NOMO-1 treated with DMSO at 0.1 percent for 48 hours (cell line): ENCODE measurements around the gene FAM83G.

ENCODE experiments used
- DNase-seq: peaks from one replicate; lab custom pipeline; 2025; ENCODE audit not compliant: unreplicated experiment; lab: John Stamatoyannopoulos, UW

The FAM83G gene

GRCh38 chr17:18970582-18971480, 33.7 kb downstream of the FAM83G start:
- DNase-seq: no peak

- DNase-seq: no peak
These were observed 35.3 kb downstream of the FAM83G start for GRCh38 chr17:18968945-18969887.

GRCh38 chr17:18968345-18968744, 36.2 kb downstream of the FAM83G start:
- no peak for DNase-seq

GRCh38 chr17:18967916-18968315, 36.6 kb downstream of the FAM83G start:
- no peak for DNase-seq

- no peak for DNase-seq
These were observed 37.5 kb downstream of the FAM83G start for GRCh38 chr17:18966831-18967624.

GRCh38 chr17:18965530-18966236, 38.9 kb downstream of the FAM83G start:
- DNase-seq: no peak

- DNase-seq: no peak
These were observed 40.0 kb downstream of the FAM83G start for GRCh38 chr17:18964550-18964949.

- no peak for DNase-seq
These were observed 40.6 kb downstream of the FAM83G start for GRCh38 chr17:18964018-18964351.

- no peak for DNase-seq
These were observed 41.2 kb downstream of the FAM83G start for GRCh38 chr17:18963126-18964017.

GRCh38 chr17:18962494-18962815, 42.1 kb downstream of the FAM83G start:
- DNase-seq: no peak

GRCh38 chr17:18961634-18962493, 42.7 kb downstream of the FAM83G start:
- DNase-seq: no peak

GRCh38 chr17:18960803-18961511, 43.6 kb downstream of the FAM83G start:
- DNase-seq: peak; percentile 51

- DNase-seq: no peak
These were observed 44.3 kb downstream of the FAM83G start for GRCh38 chr17:18960241-18960665.

GRCh38 chr17:18959845-18960240, 44.7 kb downstream of the FAM83G start:
- no peak for DNase-seq

GRCh38 chr17:18959071-18959844, 45.3 kb downstream of the FAM83G start:
- DNase-seq: no peak

- DNase-seq: no peak
These were observed 46.0 kb downstream of the FAM83G start for GRCh38 chr17:18958611-18959010.

- DNase-seq: no peak
These were observed 46.7 kb downstream of the FAM83G start for GRCh38 chr17:18957831-18958230.
